Smooth muscle cell (in vitro differentiated cells): ENCODE measurements around the gene STK38. TPM values are rescaled to one million over a fixed set of nuclear protein-coding genes. Genes with fewer than 3 reads are reported as not detected.

Source experiments
- DNase-seq: peaks from one replicate; lab custom pipeline; 2025; ENCODE audit not compliant: unreplicated experiment; lab: John Stamatoyannopoulos, UW
- H2AFZ ChIP-seq: fragments of 200-600 bp; sonication (generic); 2 replicates; pipeline ENCODE4 v1.6.0; 2016; ENCODE audit warnings: antibody characterized with exemption, low read depth, mild to moderate bottlenecking
- H3F3A ChIP-seq: fragments of 200-600 bp; sonication (generic); 2 replicates; pipeline ENCODE4 v1.6.0; 2017; ENCODE audit warnings: antibody characterized with exemption, low read depth
- H3K27ac ChIP-seq: fragments of 200-600 bp; sonication (generic); 2 replicates; pipeline ENCODE4 v1.5.1; 2016; ENCODE audit warnings: low read depth, mild to moderate bottlenecking
- H3K27me3 ChIP-seq: fragments of 200-600 bp; sonication (generic); 2 replicates; pipeline ENCODE4 v1.6.1; 2016; ENCODE audit warnings: low read depth, mild to moderate bottlenecking
- H3K36me3 ChIP-seq: fragments of 200-600 bp; sonication (generic); 2 replicates; pipeline ENCODE4 v1.5.1; 2016; ENCODE audit warnings: low read depth
- H3K4me1 ChIP-seq: fragments of 200-600 bp; sonication (generic); 2 replicates; pipeline ENCODE4 v1.5.1; 2016; ENCODE audit warnings: low read depth
- H3K4me2 ChIP-seq: fragments of 200-600 bp; sonication (generic); 2 replicates; pipeline ENCODE4 v1.6.0; 2016; ENCODE audit warnings: mild to moderate bottlenecking
- H3K4me3 ChIP-seq: fragments of 200-600 bp; sonication (generic); 2 replicates; pipeline ENCODE4 v1.5.1; 2016; ENCODE audit warnings: mild to moderate bottlenecking
- H3K79me2 ChIP-seq: fragments of 200-600 bp; sonication (generic); 2 replicates; pipeline ENCODE4 v1.6.0; 2016; ENCODE audit warnings: low read depth, mild to moderate bottlenecking
- H3K9ac ChIP-seq: fragments of 200-600 bp; sonication (generic); 2 replicates; pipeline ENCODE4 v1.6.0; 2016; ENCODE audit warnings: low read depth
- H3K9me3 ChIP-seq: fragments of 200-600 bp; sonication (generic); replicated peaks from 2 replicates; pipeline ENCODE4 v1.5.1; 2016; ENCODE audit warnings: low read depth
- H4K20me1 ChIP-seq: fragments of 200-600 bp; sonication (generic); 2 replicates; pipeline ENCODE4 v1.6.0; 2016; ENCODE audit warnings: low read depth
- WGBS: methylation state at CpG from one replicate; pipeline ENCODE4 v1.1.7; 2016; ENCODE audit warnings: low lambda C conversion rate; 5-methylcytosine and 5-hydroxymethylcytosine counted together
- polyA plus RNA-seq: library from polyadenylated mRNA; unstranded; fragments of >200 nt; fragmentation: Nextera tagmentation; extraction: Ambion mirVana; gene quantifications from 2 replicates; pipeline ENCODE4 v1.2.1, GENCODE V29; 2016
- total RNA-seq: library from RNA; depleted of rRNA; stranded (reverse); fragments of >200 nt; gene quantifications from 2 replicates; pipeline ENCODE4 v1.2.3, GENCODE V29; 2014
- TF ChIP-seq, protein P1 (sequence below): fragments of 200-600 bp; sonication (generic); IDR thresholded peaks from 2 replicates; pipeline ENCODE4 v1.5.1; 2017; ENCODE audit warnings: borderline replicate concordance, mild to moderate bottlenecking, antibody characterized with exemption; ENCODE audit not compliant: insufficient read depth, poor library complexity, severe bottlenecking

STK38 gene
- total and polyA plus RNA-seq, 2 experiments from 2014 or later: 34.5 to 34.6 TPM

DNA sequence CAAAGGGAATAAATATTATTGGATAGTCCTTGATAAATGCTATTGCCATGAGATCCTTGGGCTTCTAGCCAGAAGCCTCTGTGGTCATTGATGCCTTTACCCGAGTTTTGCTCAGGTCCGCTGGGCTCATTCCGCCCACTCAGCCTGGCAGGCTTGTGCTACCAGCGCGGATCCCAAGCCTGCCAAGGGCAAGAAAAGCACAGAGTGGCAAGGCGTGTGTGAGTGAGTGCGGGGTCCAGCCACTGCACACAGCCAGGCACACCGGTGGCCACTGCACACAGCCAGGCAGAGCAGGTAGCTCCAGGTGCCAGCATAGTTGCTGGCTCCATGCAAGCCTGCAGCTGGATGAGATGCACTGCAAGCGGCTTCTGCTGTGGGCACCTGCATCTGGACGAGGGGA is 38.7 kb downstream of the STK38 start:
- H3K36me3 ChIP-seq: peaks cover 15% of the 10 kb centered on the region

DNA sequence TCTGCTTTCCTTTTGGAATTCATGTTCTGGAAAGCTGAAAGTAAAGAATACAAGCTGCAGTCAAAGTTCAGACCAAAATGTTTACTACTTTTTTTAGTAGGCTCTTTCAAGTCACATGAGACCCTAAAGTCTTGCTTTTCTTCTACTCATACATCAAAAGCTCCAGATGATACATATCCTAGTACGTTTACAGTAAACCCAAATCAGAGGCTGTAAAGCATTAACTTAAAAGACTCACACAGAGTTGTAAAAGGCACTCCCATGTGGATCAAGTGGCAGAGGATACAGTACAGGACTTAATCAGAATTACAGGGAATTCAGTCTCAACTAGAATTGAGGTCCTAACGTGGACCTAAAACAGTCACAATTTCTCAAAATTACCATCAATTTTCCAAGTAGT is 40.7 kb downstream of the STK38 start:
- TF ChIP-seq, protein P1, sequence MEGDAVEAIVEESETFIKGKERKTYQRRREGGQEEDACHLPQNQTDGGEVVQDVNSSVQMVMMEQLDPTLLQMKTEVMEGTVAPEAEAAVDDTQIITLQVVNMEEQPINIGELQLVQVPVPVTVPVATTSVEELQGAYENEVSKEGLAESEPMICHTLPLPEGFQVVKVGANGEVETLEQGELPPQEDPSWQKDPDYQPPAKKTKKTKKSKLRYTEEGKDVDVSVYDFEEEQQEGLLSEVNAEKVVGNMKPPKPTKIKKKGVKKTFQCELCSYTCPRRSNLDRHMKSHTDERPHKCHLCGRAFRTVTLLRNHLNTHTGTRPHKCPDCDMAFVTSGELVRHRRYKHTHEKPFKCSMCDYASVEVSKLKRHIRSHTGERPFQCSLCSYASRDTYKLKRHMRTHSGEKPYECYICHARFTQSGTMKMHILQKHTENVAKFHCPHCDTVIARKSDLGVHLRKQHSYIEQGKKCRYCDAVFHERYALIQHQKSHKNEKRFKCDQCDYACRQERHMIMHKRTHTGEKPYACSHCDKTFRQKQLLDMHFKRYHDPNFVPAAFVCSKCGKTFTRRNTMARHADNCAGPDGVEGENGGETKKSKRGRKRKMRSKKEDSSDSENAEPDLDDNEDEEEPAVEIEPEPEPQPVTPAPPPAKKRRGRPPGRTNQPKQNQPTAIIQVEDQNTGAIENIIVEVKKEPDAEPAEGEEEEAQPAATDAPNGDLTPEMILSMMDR: no peak
- Histone ChIP-seq H3K36me3 (peaks cover 10% of the 10 kb centered on the region), H3K27ac (no peak overlapping the region), H3F3A (no peaks in the 10 kb centered on the region), H4K20me1 (no peaks in the 10 kb centered on the region), H3K27me3 (no peaks in the 10 kb centered on the region), H3K79me2 (no peaks in the 10 kb centered on the region), H2AFZ (no peak overlapping the region), H3K4me1 (no peaks in the 10 kb centered on the region), H3K9me3 (no peaks in the 10 kb centered on the region), H3K9ac (no peak overlapping the region), H3K4me3 (no peak overlapping the region), H3K4me2 (no peak overlapping the region)
- WGBS: 21% methylated on average over 2 of the region's 2 CpGs
- no peak for DNase-seq

More for the DNA sequence above, 38.7 kb downstream of the STK38 start:
- DNase-seq: no peak
- H3K4me3 ChIP-seq: no peak overlapping the region
- H3K4me1 ChIP-seq: no peaks in the 10 kb centered on the region
- no peak overlapping the region for H3K27ac ChIP-seq
- TF ChIP-seq, protein P1: no peak
- no peak overlapping the region for H3K4me2 ChIP-seq
- no peak overlapping the region for H3K9ac ChIP-seq
- H3F3A ChIP-seq: no peaks in the 10 kb centered on the region
- H2AFZ ChIP-seq: no peak overlapping the region
- H3K27me3 ChIP-seq: no peaks in the 10 kb centered on the region
- no peaks in the 10 kb centered on the region for H3K9me3 ChIP-seq
- WGBS: 97% methylated on average over 10 of the region's 10 CpGs
- no peaks in the 10 kb centered on the region for H4K20me1 ChIP-seq
- H3K79me2 ChIP-seq: no peaks in the 10 kb centered on the region

DNA sequence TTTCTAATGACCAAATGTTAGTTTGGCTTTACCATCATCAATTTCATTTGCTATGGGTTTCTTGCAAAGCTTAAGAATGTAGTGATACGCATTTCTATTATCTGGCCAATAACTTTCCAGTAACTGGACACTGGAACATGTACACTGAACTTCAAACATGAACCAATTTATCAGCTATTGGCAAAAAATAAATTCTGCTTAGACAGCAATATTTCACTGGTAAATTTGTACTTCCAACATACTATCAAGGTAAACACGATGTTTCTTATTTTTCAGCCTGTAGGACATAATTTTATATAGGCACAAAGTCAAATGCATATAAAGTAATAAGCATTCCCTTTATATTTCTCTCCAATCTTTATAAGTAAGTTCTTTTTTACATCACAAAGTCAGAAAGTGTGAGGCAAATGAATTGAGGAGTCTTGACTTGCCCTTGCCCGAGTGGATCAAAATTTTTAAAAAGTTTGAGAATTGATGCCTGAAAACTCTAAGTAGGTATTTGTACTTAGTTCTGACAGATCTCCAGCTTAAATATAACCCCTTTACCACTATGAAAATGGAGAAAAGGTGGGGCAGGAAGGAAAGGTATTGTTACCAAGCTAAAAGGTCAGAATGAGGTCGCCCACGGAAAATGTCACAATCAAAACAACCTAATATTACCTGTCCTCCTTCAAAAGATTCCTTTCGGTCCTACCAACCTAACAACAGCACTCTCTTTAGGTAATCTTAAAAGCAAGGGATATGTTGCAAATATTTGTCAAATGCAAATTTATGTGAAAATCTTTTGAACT is 41.3 kb downstream of the STK38 start:
- Histone ChIP-seq H3K4me3 (no peak overlapping the region), H4K20me1 (no peaks in the 10 kb centered on the region), H3K4me1 (no peaks in the 10 kb centered on the region), H3K36me3 (peaks cover 6% of the 10 kb centered on the region), H3K27ac (no peak overlapping the region), H3K4me2 (no peak overlapping the region), H3K9me3 (no peaks in the 10 kb centered on the region), H3F3A (no peaks in the 10 kb centered on the region), H3K27me3 (no peaks in the 10 kb centered on the region), H2AFZ (no peak overlapping the region), H3K9ac (no peak overlapping the region), H3K79me2 (no peaks in the 10 kb centered on the region)
- 92% methylated on average over 6 of the region's 6 CpGs for WGBS
- TF ChIP-seq, protein P1: no peak
- no peak for DNase-seq

DNA sequence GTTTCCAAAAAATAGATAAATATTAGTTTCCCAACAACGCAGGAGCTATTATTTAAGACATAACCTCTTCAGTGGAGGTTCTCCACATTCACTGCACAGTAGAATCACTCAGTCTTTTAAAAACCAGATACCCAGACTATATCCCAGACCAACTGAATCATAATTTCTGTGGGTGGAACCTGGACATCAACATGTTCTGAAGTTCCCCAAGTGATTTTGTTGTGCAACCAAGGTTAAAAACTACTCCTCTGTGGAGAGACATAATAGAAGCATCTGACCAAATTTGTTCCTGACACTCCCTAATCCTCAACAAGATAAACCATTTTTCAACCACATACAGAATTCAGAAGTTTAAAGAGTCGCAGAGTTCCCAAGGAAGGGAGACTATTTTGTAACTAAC is 42.3 kb downstream of the STK38 start:
- TF ChIP-seq, protein P1: no peak
- 90% methylated on average over 2 of the region's 2 CpGs for WGBS
- Histone ChIP-seq H3K27me3 (no peaks in the 10 kb centered on the region), H3F3A (no peaks in the 10 kb centered on the region), H3K4me2 (no peak overlapping the region), H3K4me1 (no peaks in the 10 kb centered on the region), H3K4me3 (no peak overlapping the region), H3K9ac (no peak overlapping the region), H3K79me2 (no peaks in the 10 kb centered on the region), H4K20me1 (no peaks in the 10 kb centered on the region), H3K9me3 (no peaks in the 10 kb centered on the region), H2AFZ (no peak overlapping the region), H3K36me3 (peaks cover 6% of the 10 kb centered on the region), H3K27ac (no peak overlapping the region)
- no peak for DNase-seq
